Subcutaneous adipose tissue (tissue), 4 donors: ENCODE data around the gene PATJ. TPM values are rescaled to one million over a fixed set of nuclear protein-coding genes. Genes with fewer than 3 reads are reported as not detected.

Experiments used
- total RNA-seq, 4 donors: library from RNA; depleted of rRNA; stranded (reverse); fragments of >200 nt; gene quantifications; one replicate each; pipeline ENCODE4 v1.1.0, GENCODE V29; 2016
- TF ChIP-seq, protein P1 (sequence below): fragments of 450-650 bp; IDR thresholded peaks from one replicate; pipeline ENCODE4 v1.5.1; 2016; ENCODE audit warnings: low read depth, mild to moderate bottlenecking, control low read depth, antibody characterized with exemption, moderate library complexity

Gene PATJ
- total RNA-seq, 4 donors from 2014 or later: 12.2 to 21.6 (median 19.1) TPM

DNA sequence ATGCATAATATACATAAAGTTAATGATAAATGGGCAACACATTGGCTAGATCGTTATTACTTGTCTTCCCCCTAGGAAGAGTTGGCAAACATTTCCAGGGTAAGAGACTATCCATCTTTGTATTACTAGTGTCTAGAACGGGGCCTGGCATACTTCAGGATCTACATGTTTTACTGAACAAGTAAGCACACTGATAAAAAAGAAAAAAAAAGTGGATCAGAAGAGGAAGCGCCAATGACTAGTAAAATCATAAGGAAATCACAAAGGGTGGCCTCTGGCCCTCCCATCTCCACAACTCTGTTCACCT, 17.8 kb upstream of the PATJ start:
- TF ChIP-seq, protein P1, sequence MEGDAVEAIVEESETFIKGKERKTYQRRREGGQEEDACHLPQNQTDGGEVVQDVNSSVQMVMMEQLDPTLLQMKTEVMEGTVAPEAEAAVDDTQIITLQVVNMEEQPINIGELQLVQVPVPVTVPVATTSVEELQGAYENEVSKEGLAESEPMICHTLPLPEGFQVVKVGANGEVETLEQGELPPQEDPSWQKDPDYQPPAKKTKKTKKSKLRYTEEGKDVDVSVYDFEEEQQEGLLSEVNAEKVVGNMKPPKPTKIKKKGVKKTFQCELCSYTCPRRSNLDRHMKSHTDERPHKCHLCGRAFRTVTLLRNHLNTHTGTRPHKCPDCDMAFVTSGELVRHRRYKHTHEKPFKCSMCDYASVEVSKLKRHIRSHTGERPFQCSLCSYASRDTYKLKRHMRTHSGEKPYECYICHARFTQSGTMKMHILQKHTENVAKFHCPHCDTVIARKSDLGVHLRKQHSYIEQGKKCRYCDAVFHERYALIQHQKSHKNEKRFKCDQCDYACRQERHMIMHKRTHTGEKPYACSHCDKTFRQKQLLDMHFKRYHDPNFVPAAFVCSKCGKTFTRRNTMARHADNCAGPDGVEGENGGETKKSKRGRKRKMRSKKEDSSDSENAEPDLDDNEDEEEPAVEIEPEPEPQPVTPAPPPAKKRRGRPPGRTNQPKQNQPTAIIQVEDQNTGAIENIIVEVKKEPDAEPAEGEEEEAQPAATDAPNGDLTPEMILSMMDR: no peak

DNA sequence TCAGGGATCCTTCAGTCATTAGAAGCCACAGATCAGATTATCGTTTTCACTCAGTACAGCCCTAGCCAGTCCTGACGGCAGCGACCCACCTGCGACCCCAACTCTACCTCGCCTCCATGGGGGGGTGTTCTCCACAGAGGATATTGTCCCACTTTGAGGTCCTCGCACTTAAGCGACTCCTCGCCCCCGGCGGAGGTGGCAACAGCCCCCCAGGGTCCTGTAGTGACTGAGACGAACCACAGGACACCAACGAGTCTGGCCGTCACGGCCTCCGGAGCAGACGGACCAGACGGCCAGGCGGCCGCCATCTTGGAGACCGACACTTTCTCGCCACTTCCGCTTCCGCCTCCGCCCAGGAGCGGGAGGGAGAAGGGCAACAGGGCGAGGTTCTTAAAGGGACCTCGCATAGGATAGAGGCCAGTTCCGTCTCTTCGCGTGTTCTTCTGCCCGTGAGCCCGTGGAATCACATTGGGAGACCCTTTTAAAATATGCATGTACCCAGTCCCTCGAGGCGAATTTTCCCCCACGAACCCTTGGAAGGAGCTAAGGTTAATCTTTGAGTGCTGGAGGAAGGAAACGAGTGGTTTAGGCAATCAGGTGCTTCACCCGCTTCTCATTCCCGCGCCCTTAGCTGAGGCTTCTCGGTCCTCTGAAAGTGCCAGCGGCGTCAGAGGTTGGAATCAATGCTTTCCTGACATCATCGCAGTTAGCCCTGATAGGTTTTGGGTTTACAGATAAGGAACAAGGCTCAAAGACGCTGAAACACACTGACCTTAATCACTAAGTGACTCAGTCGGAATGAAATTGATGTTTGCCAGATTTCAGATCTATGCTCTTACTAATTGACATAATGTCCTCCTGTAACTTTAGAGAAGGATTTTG, 17.2 kb upstream of the PATJ start, which contains the start of gene TM2D1:
Gene TM2D1 (minus strand): TSS at position 329 of the 882 bp plus-strand sequence. CDS start 21 bp downstream, at position 308.
- TF ChIP-seq, protein P1: no peak

DNA sequence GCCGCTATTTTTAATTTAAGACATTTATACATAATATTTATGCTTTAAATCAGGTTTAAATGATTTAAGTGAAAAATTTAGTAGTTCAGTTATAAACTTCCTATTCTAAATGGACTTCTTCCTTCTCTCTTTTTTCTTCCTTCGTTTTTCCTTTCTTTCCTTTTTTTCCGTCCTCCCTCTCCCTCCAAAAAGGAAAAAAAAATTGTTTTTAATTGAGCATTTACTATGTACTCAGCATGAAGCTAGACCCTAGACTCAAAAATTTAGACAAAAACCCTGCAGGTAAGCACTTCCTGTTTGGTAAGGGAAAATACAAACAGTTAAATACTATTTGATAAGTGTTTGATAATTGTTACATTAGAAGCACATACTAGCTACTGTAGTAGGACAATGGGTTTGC, 14.7 kb upstream of the PATJ start:
- TF ChIP-seq, protein P1: no peak

DNA sequence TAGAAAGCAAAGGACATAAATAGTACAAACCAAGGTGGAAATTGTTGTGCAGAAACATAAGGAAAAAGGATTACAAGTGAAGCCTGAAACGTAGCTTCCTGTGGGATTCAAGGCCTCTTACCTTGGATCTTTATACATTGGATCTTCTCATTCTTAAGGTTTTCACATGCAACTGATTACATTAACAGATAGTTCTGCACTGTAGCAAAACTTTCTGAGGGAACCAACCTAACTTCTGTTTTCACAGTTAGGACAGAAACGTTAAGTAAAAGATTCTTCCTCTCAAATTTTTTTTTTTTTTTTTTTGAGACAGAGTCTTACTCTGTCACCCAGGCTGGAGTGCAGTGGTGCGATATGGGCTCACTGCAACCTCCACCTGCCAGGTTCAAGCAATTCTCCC, 9.6 kb upstream of the PATJ start:
- TF ChIP-seq, protein P1: no peak

DNA sequence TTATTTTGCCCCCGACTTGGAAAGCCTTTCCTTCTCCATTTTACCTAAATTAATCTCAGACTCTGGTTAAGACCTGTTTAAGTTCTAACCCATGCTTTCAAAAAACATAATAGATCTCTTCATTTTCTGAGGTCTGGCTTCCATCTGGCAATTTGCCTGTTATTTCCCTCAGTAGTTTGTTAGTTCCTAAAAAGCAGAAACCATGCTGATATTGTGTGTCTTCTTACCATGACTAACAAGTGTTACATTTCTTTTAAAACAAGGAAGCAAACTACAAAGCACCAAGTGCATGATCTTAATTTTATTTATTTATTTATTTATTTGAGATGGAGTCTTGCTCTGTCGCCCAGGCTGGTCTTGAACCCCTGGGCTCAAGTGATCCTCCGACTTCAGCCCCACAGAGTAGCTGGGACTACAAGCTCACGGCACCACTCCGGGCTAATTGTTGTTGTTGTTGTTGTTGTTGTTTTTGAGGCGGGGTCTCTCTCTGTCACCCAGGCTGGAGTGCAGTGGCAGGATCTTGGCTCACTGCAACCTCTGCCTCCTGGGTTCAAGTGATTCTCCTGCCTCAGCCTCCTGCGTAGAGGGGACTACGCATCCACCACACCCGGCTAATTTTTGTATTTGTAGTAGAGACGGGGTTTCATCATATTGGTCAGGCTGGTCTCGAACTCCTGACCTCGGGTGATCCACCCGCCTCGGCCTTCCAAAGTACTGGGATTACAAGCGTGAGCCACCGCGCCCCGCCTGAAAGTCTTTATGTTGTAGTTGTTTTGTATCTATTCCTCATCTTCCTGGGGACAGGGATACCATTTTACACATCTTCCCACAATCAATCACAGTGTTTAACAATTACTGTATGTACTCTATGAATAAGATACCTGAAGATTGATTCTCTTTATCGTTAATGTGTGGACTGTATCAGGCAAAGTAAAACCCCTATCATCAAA, 1.3 kb upstream of the PATJ start:
- TF ChIP-seq, protein P1: no peak

DNA sequence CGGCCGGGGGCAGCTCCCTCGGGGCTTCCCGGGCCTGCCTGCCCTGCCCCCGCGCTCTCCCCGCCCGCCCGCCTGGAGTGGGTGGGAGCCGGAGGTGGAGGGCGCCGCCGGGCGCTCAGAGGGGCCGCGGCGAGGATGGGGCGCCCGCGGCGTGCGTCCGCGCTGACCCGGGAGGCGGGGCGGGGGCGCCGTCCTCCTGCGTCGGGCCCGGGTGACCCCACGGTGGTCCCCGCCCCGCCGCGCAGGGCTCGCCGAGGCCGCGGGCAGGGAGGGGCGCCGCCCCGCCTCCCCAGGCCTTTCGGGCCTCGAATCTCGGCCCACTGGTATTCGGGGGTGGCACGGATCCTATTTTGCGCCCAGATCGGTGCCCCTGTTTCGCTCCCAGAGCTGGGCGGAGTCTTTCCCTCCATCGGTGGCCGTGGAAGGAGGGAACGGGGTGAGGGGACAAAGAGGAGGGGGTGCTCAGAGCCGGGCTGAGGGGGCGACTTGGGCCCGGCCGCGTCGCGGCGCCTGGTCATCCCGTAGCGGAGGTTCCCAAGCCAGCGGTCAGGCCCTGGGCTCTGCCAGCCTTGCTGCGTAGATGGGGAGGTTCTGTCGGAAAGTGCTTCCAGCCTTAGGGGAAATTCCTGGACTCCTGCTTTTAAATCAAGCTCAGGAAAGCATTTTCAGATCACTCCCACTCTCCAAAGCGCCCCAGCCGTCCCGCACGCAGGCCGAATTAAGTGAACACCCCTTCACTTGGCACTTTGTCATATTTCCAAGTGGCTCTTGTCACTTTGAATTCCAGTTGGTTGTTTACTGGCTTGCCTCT, 545 bp downstream of the PATJ start:
- TF ChIP-seq, protein P1: no peak
